HG02678 (cell line): ENCODE results near the gene TOP2A.

Source experiments
- ATAC-seq: cut with Tn5 transposase; IDR thresholded peaks from one replicate; pipeline ENCODE4 v1.9.1; 2021; ENCODE audit warnings: mild to moderate bottlenecking, moderate library complexity; ENCODE audit not compliant: unreplicated experiment

Gene TOP2A

DNA sequence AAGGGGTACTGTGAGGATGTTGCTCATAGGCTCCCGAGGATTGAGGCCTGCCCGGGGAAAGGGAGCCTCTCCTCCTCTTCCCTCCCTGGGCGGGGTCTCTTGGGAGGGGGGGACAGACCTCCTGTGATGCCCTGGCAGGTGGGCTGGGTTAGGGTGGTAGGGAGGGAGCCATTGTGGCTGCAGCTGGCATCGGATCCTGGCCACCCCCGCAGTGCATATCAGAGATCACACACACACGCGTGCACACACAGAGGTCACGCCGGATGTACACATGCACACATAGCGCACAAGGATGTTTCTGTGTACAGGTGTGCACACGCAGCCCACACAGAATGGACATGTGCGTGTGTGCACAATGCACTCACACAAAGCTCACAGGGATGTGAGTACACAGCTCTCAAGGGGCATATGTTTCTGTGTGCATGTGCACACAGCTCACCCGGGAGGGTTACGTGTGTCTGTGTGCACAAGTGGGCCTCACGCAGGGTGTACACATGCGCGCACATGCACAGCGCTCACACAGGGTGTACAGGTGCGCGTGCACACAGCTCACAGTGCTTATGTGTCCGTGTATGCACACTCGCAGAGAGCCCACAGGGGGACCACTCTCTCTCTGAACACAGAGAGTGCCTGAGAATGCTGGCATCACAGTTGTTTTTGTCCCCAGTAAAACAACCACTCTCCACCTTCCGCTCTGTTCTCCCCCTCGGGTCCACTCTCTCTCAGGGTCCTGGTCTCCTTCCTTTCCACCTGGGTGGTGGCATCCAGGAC lies 55.6 kb downstream of the TOP2A start:
- peak; percentile 8 for ATAC-seq

DNA sequence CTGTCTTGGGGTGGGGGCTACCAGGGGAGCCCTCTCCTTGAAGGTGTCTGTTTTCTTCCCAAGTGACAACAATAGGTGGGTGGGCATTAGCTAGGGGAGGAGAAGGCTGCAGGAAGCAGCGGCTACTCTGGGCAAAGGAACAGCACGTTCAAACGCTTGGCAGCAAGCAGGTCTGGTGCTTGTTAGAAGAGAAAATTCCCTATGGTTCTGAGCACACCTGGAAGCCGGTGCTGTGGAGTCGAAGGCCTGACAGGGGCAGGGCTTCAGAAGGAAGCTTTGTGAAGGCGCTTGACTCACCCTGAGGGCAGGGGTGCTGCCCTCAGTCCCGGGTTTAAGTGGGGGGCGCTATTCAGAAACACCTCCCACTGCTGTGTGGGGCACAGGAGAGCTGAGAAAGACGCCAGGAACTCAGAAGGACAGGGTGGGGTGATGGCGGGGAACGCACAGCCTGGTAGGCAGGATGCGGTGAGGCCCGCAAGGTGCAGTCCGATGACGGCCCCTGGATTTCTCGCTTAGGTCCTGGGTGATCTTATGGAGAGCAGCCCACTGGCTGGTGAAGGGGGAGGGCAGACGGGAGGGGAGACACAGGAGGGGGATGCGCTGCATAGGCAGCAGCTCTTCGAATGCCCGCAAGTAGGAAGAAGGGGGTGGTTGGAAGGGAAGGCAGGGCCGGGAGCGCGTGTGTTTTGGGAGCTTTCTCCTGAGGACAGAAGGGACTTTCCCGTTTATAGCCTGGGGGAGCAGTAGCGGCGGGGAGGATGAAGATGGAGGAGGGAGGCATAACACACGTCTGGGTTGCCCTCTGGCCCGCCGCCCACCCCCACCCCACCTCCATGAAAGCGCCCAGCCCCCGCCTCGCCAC lies 56.4 kb downstream of the TOP2A start:
- no peak for ATAC-seq

DNA sequence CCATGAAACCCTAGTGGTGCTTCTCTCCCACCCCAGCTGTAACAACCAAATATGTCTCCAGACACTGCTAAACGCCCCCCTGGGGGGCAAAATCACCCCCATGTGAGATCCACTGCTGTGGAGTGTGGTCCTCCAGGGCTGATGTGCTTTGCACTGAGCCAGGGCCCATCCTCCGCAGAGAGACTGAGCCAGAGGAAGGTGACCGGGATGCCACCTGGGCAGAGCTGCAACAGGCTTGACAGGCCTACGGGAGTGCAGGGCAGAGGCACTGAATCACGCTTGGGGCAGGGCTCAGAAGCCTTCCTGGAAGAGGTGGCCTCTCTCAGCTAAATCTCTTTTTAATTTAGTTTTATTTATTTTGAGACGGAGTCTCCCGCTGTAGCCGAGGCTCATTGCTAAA lies 57.6 kb downstream of the TOP2A start:
- no peak for ATAC-seq

DNA sequence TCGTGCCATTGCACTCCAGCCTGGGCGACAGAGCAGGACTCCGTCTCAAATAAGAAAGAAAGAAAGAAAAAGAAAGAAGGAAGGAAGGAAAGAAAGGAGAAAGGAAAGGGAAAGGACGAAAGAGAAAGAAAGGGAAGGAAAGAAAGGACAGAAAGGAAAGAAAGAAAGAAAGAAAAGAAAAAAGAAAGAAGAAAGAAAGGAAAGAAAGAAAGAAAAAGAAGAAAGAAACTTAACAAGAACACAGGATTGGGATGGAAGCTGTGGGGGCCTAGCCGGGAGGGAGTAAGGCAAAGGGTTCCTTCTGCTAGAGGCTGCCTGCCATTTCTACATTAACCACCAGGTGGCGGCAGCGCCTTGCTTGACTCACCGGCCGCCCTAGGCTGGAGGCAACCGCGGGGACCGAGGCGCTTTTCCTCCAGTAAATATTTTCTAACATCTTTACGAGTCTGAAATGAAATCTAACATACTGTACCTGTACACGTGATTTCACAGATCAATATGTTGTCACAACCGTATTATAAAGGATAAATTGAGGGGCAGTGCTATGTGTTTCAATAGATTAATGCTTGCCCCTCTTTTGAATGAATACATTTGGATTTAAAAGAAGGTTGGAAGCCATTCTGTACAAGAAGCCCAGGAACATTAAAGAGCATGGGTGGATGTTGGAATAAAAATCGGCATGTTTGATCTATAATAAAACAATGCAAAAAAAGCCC lies 59.2 kb downstream of the TOP2A start:
- ATAC-seq: no peak

DNA sequence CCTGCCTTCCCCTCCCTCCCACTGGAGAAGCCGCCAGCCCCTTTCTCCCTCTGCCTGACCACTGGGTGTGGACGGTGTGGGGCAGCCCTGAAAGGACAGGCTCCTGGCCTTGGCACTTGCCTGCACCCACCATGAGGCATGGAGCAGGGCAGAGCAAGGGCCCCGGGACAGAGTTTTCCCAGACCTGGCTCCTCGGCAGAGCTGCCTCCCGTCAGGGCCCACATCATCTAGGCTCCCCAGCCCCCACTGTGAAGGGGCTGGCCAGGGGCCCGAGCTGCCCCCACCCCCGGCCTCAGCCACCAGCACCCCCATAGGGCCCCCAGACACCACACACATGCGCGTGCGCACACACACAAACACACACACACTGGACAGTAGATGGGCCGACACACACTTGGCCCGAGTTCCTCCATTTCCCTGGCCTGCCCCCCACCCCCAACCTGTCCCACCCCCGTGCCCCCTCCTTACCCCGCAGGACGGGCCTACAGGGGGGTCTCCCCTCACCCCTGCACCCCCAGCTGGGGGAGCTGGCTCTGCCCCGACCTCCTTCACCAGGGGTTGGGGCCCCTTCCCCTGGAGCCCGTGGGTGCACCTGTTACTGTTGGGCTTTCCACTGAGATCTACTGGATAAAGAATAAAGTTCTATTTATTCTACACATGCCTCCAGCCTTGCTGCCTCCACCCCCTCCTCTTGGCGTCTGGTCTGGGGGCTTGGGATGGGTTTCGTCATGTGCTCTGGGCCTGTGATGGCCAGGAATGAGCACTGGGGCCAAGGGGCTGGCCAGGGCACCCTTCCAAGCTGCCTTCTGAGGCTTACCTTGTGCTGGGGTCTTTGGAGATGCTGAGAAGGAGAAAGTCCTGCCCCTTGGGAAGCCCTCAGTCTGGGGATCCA lies 60.5 kb downstream of the TOP2A start:
- ATAC-seq: no peak

DNA sequence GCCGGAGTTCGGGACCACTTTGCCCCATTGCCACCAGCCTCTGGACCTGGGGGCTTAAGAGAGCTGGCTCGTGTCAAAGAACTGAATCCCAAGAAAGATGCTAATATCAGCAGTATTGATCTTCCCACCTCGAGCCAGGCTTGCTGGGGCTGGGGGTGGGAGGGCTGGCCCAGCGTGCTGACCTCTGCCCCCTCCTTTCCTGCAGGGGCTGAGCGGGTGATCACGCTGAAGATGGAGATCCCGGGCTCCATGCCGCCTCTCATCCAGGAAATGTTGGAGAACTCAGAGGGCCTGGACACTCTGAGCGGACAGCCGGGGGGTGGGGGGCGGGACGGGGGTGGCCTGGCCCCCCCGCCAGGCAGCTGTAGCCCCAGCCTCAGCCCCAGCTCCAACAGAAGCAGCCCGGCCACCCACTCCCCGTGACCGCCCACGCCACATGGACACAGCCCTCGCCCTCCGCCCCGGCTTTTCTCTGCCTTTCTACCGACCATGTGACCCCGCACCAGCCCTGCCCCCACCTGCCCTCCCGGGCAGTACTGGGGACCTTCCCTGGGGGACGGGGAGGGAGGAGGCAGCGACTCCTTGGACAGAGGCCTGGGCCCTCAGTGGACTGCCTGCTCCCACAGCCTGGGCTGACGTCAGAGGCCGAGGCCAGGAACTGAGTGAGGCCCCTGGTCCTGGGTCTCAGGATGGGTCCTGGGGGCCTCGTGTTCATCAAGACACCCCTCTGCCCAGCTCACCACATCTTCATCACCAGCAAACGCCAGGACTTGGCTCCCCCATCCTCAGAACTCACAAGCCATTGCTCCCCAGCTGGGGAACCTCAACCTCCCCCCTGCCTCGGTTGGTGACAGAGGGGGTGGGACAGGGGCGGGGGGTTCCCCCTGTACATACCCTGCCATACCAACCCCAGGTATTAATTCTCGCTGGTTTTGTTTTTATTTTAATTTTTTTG lies 61.6 kb downstream of the TOP2A start:
- ATAC-seq: no peak

DNA sequence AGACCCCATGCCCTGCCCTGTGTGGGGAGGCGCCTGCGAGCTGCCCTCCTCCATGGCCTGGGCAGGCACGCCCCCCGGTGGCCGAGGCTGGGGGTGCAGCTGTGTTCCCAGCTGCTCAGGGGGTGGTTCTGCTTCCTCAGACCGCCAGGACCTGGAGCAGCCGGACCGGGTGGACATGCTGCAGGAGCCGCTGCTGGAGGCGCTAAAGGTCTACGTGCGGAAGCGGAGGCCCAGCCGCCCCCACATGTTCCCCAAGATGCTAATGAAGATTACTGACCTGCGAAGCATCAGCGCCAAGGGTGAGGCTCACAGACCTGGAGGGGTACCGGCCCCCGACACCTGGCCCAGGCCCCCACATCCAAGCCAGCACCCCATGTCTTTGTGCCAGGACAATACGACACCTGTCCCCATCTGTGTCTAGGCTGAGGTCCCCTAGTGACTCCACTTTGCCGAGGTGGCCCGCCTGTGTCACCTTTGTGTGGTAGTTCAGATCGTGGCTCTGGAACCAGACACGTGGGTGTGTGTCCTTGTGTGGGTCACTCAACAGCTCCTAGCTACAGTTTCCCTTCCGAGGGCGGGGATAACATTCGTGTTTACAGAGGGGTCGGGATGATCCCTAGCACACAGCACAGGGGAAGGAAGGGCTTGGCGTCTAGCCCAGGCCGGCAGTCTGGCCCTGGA lies 62.4 kb downstream of the TOP2A start:
- ATAC-seq: no peak

DNA sequence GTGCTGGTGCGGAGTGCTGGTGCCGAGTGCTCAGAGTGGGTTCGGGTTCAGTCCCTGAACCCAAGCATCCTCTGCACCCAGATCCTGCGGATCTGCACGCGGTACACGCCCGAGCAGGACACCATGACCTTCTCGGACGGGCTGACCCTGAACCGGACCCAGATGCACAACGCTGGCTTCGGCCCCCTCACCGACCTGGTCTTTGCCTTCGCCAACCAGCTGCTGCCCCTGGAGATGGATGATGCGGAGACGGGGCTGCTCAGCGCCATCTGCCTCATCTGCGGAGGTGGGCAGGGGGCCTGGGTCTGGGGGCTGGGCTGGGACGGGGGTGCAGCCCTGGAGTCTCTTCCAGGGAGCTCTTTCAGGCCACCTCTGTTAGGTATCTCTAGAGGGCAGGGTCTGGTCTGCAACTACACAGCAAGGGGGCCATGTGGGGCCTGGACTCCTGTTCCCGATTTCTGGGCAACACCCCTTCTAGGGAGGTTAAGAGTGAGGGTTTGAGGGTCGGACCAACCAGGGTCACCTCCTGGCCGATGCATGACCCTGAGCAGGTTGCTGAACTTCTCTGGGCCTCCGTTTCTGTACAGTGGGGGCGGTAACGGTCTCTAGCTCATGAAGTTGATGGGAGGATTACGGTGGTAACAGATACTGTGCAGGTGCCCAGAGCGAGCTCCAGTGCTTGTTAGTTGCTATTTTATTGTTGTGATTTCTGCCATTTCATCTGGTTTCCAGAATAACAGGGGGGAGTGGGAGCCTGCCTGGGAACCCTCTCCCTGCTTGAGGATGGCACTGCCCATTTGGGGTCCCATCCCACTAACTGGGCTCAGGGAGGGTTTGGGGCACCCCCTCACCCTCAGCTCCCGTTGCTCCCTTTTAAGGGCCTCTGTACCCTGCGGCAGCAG lies 63.2 kb downstream of the TOP2A start:
- no peak for ATAC-seq

DNA sequence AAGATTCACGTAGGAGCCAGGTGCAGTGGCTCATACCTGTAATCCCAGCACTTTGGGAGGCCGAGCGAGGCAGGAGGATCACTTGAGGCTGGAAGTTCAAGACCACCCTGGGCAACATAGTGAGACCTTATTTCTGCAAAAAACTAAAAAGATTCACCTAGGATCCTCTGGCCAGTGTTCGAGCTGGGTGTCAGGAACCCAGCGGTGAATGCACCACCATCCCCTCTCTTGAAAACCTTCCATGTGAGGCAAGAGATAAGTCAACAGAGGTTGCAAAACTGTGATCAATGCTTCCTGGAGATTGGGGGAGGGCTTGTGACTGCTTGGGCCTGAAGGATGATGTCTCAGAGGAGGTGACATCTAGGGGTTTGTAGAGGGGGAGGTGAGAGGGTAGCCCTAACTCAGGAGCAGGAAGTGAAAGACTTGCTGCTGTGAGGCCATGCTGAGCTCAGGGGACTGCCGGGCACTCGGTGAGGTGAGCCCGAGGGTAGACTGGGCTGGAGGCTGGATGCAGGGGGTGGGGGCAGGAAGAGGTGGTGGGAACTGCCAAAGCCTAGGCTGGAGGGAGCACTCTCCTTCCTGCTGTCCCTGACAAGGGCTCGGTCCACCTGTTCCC lies 64.8 kb downstream of the TOP2A start:
- no peak for ATAC-seq

DNA sequence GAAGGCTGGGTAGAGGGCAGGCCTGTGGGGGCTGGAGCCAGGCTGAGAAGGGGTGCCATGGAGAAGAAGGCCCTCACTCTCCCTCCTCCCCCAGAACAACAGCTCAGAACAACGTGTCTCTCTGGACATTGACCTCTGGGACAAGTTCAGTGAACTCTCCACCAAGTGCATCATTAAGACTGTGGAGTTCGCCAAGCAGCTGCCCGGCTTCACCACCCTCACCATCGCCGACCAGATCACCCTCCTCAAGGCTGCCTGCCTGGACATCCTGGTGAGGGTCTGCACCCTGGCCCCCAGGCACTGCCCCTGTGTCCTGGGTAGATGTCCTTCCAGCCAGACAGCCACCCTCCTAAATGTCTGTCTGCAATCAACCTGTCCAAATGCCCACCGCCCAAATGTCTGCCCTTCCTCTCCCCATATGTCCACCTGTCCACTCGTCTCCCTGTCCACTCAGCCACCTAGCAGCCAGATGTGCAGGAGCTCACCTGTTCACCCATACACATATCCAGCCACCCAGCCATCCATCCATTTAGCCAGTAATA lies 65.4 kb downstream of the TOP2A start:
- no peak for ATAC-seq

DNA sequence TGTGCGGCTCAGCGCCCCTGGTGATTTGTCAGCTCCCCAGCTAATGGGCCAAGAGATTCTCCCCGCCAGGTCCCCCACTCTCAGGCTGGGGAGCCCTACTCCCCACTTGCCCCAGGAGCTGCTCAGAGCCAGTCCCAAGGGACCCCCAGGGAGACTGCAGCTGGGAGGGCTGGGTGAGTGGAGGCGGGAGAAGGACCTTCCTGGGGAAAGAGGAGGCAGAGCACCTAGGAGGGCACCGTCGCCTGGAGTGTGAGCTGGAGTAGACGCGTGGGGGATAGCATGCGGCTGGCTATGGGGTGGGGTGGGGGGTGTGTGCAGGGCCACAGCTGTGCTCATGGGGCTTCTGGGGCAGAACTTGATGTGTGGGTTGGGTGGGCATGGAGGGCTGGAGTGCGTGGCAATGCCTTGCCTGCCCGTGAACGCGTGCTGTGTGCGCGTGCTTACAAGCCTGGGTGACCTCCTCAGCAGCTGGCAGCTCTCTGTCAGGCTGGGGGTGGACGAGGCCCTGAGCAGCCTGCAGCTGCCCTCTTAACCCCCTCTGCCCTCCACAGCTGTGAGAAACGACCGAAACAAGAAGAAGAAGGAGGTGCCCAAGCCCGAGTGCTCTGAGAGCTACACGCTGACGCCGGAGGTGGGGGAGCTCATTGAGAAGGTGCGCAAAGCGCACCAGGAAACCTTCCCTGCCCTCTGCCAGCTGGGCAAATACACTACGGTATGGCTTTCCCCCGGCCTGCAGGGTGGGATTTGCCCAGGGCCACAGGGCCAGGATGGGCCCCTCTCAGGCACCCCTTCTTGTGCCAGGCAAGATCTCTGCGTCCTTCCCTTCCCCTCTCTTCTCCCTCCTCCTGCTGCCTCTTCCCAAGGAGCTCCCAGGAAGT lies 66.1 kb downstream of the TOP2A start:
- ATAC-seq: no peak

DNA sequence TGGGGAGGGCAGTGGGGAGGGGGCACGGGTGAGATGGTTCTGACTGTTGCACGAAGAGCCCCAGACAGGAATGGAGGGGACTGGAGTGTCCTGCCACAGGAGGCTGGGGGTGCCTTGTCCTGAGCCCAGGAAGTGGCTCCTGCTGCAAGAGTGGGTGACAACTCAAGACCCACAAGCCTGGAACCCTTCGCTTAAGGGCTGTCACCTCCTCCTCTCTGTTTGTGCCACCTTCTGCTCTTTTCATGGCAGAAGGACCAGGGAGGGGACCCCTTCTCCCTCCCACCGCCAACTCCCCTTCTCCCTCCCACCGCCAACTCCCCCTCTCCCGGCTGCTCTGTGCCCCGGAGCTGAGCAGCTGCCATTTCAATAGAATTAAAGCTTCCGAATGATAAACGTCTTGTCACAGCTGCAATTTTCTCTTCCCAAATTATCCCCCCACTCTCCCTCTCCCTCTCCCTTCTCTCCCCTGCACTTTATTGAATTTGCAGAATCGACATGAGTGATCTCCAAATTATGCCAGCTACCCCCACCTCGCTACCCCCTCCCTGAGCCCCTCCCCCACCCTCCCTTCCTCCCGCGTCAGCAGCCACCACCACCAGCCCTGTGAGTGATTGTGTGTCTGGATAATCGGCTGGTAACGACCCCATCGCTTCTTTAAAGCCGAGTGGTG lies 66.9 kb downstream of the TOP2A start:
- no peak for ATAC-seq

DNA sequence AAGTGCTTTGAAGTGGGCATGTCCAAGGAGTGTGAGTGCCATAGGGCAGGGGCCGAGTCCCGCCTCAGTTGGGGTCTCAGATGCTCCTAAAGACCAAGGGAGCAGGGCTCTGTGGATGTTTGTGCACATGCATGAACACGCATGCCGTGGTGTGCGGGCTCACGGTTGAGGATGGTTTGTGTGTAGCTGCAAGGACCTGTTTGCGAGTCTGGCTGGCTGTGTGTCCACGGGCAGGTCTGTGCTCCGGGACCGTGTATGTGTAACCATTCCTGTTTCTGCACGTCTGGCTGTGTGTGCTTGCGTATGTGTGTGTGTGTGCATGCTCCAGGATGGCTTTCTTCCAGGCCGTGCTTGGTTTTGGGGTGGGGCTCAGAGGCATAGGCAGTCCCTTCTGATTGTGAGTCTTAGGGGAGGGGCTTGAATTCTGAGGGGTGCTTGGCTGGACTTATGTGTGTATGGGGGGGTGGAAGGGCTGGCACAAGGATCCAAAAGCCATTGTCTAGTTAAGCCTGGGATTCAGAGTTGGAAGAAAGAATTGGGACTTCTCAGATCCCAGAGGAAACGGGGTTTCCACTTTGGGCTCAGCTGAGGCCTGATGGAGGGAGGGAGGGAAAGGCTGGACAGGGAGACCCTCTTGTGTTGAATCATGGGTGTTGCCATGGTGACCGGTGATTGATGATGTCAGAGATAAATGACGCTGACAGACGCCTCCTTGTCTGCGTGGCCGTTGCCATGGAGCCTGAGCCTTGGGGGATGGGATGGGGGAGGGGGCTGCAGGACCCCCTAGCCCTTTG lies 67.6 kb downstream of the TOP2A start:
- ATAC-seq: no peak

DNA sequence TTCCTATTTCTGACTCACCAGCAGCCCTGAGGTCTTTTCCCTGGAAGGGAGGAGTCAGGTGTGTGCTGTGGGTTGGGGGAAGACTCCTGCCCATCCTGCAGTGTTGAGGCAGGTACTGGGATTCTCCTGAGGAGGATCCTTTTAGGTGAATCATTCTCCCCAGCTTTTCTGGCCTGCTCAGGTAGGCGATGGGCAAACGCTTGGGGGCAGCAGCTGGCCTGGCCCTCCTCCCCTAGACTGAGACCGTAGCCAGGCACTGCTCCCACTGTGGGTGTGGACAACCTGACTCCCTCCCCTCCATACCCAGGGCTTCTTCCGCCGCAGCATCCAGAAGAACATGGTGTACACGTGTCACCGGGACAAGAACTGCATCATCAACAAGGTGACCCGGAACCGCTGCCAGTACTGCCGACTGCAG lies 68.2 kb downstream of the TOP2A start:
- no peak for ATAC-seq
